Duodenal mucosa (tissue), 2 donors: Measurements from ENCODE around the gene ALKBH5.

Source experiments
- H3K27ac ChIP-seq: one replicate; pipeline ENCODE4 v1.7.0; 2013; ENCODE audit warnings: low read depth, low read length
- H3K27me3 ChIP-seq, 2 donors: one replicate each; pipeline ENCODE4 v1.7.0; 2013; ENCODE audit warnings: low read length in 2 of 2, control low read depth in 1 of 2; ENCODE audit not compliant: insufficient read depth in 2 of 2, control insufficient read depth in 1 of 2
- H3K36me3 ChIP-seq, 2 donors: one replicate each; pipeline ENCODE4 v1.7.0; 2013; ENCODE audit warnings: low read length in 2 of 2, control low read depth in 1 of 2; ENCODE audit not compliant: insufficient read depth in 2 of 2, control insufficient read depth in 1 of 2
- H3K4me1 ChIP-seq, 2 donors: one replicate each; pipeline ENCODE4 v1.7.0; 2013; ENCODE audit warnings: low read length in 2 of 2, control low read depth in 1 of 2; ENCODE audit not compliant: insufficient read depth in 2 of 2, control insufficient read depth in 1 of 2
- H3K4me3 ChIP-seq, 2 donors: one replicate each; pipeline ENCODE4 v1.7.0; 2013; ENCODE audit warnings: low read length in 2 of 2, low read depth in 1 of 2
- H3K9ac ChIP-seq, 2 donors: one replicate each; pipeline ENCODE4 v1.7.0; 2013; ENCODE audit warnings: low read length in 2 of 2, low read depth in 1 of 2
- H3K9me3 ChIP-seq, 2 donors: one replicate each; pipeline ENCODE4 v1.7.0; 2013; ENCODE audit warnings: low read length in 2 of 2, control low read depth in 1 of 2; ENCODE audit not compliant: control insufficient read depth in 1 of 2

The ALKBH5 gene

GRCh38 chr17:18183334-18184142 lies at the start of gene ALKBH5:
ALKBH5 (plus strand) TSS chr17:18183828; CDS start chr17:18184244, 416 bp downstream.
- no peaks in the 10 kb centered on the region for H3K27me3 ChIP-seq
- peaks cover 43 to 50% of the 10 kb centered on the region in 2 donors for H3K4me1 ChIP-seq
- H3K9ac ChIP-seq = peak within 1 kb of the TSS; percentile 90 to 93
- peaks cover 0 to 4% of the 10 kb centered on the region in 2 donors for H3K36me3 ChIP-seq
- peak within 1 kb of the TSS; percentile 78 to 96 for H3K4me3 ChIP-seq
- H3K27ac ChIP-seq = peak within 1 kb of the TSS; percentile 99
- no peaks in the 10 kb centered on the region for H3K9me3 ChIP-seq

- Histone ChIP-seq H3K9me3 (no peaks in the 10 kb centered on the region), H3K27me3 (peaks cover 0 to 9% of the 10 kb centered on the region in 2 donors), H3K4me3 (no peak overlapping the region), H3K36me3 (no peaks in the 10 kb centered on the region), H3K4me1 (no peaks in the 10 kb centered on the region), H3K27ac (no peak overlapping the region), H3K9ac (no peak overlapping the region)
These were observed 47.3 kb upstream of the ALKBH5 start for GRCh38 chr17:18136357-18136756.

GRCh38 chr17:18138065-18138749 lies 45.4 kb upstream of the ALKBH5 start:
- Histone ChIP-seq H3K9me3 (no peaks in the 10 kb centered on the region), H3K27me3 (peaks cover 0 to 15% of the 10 kb centered on the region in 2 donors), H3K4me1 (peaks cover 0 to 3% of the 10 kb centered on the region in 2 donors), H3K4me3 (no peak overlapping the region), H3K27ac (no peak overlapping the region), H3K9ac (no peak overlapping the region), H3K36me3 (no peaks in the 10 kb centered on the region)

DNA sequence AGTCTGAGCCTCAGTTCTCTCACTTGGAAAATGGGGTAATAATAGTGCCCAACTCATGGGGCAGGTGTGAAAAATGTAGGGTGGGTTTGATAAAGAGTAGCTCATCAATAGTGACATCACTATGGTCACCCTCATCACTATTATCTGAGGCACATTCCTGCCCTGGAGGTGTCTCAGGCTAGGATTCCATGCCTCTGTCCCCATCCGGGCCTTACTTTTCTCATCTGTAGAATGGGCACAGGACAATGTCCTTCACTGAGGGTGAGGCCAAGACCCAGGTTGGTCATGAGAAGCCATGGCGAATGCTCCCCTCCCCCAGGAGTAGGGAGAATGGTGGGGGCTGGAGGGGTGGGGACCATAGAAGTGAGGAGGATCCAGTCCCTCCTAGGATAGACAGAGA lies 44.5 kb upstream of the ALKBH5 start:
- Histone ChIP-seq H3K27me3 (peaks cover 0 to 16% of the 10 kb centered on the region in 2 donors), H3K4me3 (no peak overlapping the region), H3K27ac (no peak overlapping the region)

DNA sequence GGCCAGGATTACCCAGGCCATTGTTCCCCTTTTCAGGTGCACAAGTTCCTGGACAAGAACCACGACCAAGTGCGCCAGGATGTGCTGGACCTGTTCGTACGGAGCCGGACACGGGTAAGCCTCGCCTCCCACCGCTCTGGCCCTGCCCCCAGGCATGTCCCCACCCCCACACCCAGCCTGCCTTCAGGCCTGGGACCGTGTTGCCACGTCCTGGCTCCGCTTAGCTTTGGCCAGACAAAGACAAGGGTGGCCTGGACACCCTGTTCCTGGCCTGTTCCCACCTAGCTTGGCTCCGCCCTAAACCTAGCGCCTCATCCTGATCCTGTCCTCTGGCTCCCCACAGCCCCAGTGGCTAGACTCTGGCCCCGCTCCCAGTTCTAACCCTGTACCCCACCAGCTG lies 44.1 kb upstream of the ALKBH5 start:
- Histone ChIP-seq H3K4me1 (peaks cover 0 to 3% of the 10 kb centered on the region in 2 donors), H3K9me3 (no peaks in the 10 kb centered on the region), H3K27me3 (peaks cover 0 to 16% of the 10 kb centered on the region in 2 donors), H3K9ac (no peak overlapping the region), H3K4me3 (no peak overlapping the region), H3K36me3 (no peaks in the 10 kb centered on the region), H3K27ac (no peak overlapping the region)

More for the DNA sequence above, 44.5 kb upstream of the ALKBH5 start:
- Histone ChIP-seq H3K4me1 (peaks cover 0 to 3% of the 10 kb centered on the region in 2 donors), H3K9ac (no peak overlapping the region), H3K9me3 (no peaks in the 10 kb centered on the region), H3K36me3 (no peaks in the 10 kb centered on the region)

- Histone ChIP-seq H3K9ac (no peak overlapping the region), H3K36me3 (no peaks in the 10 kb centered on the region), H3K27ac (no peak overlapping the region), H3K4me1 (peaks cover 0 to 3% of the 10 kb centered on the region in 2 donors), H3K4me3 (no peak overlapping the region), H3K9me3 (no peaks in the 10 kb centered on the region), H3K27me3 (peaks cover 0 to 16% of the 10 kb centered on the region in 2 donors)
These were observed 43.7 kb upstream of the ALKBH5 start for GRCh38 chr17:18139949-18140348.

- no peaks in the 10 kb centered on the region for H3K36me3 ChIP-seq
- no peaks in the 10 kb centered on the region for H3K9me3 ChIP-seq
- H3K4me3 ChIP-seq = no peak overlapping the region
- no peak overlapping the region for H3K27ac ChIP-seq
- H3K27me3 ChIP-seq = peaks cover 0 to 16% of the 10 kb centered on the region in 2 donors
- H3K4me1 ChIP-seq = peaks cover 0 to 3% of the 10 kb centered on the region in 2 donors
- no peak overlapping the region for H3K9ac ChIP-seq
These were observed 43.0 kb upstream of the ALKBH5 start for GRCh38 chr17:18140648-18141047.

DNA sequence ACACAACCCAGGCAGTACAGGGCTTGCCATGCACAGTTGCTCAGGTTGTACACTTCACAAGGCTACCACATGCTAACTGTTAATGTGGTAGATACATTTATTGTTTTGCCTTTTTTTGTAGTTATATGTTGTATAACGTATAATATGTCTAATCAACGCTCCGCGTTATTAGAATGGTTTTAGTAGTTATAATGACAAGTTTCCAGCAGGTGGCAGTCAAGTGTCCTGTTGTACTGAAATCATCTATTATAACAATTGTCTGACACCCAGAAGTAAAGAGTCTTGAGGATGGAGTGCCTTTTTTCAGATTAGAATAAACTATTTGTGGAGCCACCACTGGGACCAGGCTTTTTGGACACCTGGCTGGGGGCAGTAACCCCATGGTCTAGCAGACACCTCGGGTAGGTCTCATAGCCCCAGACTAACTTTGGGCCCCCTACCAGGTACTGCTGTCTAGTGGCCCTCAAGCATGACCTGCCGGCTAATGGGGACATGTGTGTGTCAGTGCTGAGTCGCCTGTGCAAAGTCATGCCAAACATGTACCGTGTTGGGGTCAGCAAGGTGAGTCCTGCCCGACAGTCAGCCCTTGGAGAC lies 42.3 kb upstream of the ALKBH5 start:
- Histone ChIP-seq H3K9ac (no peak overlapping the region), H3K4me1 (peaks cover 0 to 3% of the 10 kb centered on the region in 2 donors), H3K9me3 (no peaks in the 10 kb centered on the region), H3K36me3 (no peaks in the 10 kb centered on the region), H3K4me3 (no peak overlapping the region), H3K27ac (no peak overlapping the region), H3K27me3 (peaks cover 0 to 14% of the 10 kb centered on the region in 2 donors)

- no peak overlapping the region for H3K27ac ChIP-seq
- no peaks in the 10 kb centered on the region for H3K9me3 ChIP-seq
- H3K4me1 ChIP-seq = peaks cover 0 to 3% of the 10 kb centered on the region in 2 donors
- H3K36me3 ChIP-seq = no peaks in the 10 kb centered on the region
- no peak overlapping the region for H3K4me3 ChIP-seq
- H3K27me3 ChIP-seq = peaks cover 0 to 14% of the 10 kb centered on the region in 2 donors
- no peak overlapping the region for H3K9ac ChIP-seq
These were observed 41.2 kb upstream of the ALKBH5 start for GRCh38 chr17:18142417-18142816.
